H1 (cell line): Measurements from ENCODE around the gene SRPK3. TPM values are rescaled to one million over a fixed set of nuclear protein-coding genes. Genes with fewer than 3 reads are reported as not detected.

Experiments
- CTCF ChIA-PET: fragments of 300-600 bp; sonication (Branson Sonifier 250); formaldehyde crosslinking; loops from one replicate; lab custom pipeline; 2021; ENCODE audit not compliant: partially characterized antibody; lab: Charles Lee
- POLR2A ChIA-PET: fragments of 300-600 bp; sonication (Branson Sonifier 250); formaldehyde crosslinking; loops from one replicate; lab custom pipeline; 2021; ENCODE audit warnings: inconsistent platforms; ENCODE audit not compliant: partially characterized antibody; lab: Charles Lee
- DNase-seq, 2 experiments: peaks; one replicate each; pipeline versions ENCODE4 v3.0.0 to v3.0.0-alpha.2; 2010 to 2022; ENCODE audit warnings: low spot score in 2 of 2, low read depth in 1 of 2, mixed read lengths in 1 of 2
- FAIRE-seq: peaks from 2 replicates; lab custom pipeline; 2011; peaks lifted over from hg19 to GRCh38; lab: Jason Lieb, UNC
- H2AFZ ChIP-seq: 2 replicates; pipeline ENCODE4 v1.8.1; 2012; ENCODE audit warnings: low read length, inconsistent platforms
- H2AK5ac ChIP-seq: 2 replicates; pipeline ENCODE4 v1.6.1; 2013; ENCODE audit warnings: low read depth, low read length
- H2BK120ac ChIP-seq: replicated peaks from 2 replicates; pipeline ENCODE3; 2013; ENCODE audit warnings: low read depth, low read length, inconsistent platforms
- H2BK12ac ChIP-seq: 2 replicates; pipeline ENCODE4 v1.6.1; 2013; ENCODE audit warnings: low read depth, low read length
- H2BK15ac ChIP-seq: 2 replicates; pipeline ENCODE4 v1.6.1; 2013; ENCODE audit warnings: low read length
- H2BK20ac ChIP-seq: 2 replicates; pipeline ENCODE4 v1.6.1; 2013; ENCODE audit warnings: low read length
- H2BK5ac ChIP-seq: 2 replicates; pipeline ENCODE4 v1.6.1; 2013; ENCODE audit warnings: low read depth, low read length
- H3K14ac ChIP-seq: 2 replicates; pipeline ENCODE4 v1.6.1; 2013; ENCODE audit warnings: inconsistent platforms; ENCODE audit not compliant: insufficient read length
- H3K18ac ChIP-seq: 2 replicates; pipeline ENCODE4 v1.6.1; 2013; ENCODE audit warnings: low read length; ENCODE audit errors: extremely low read depth
- H3K23ac ChIP-seq: 2 replicates; pipeline ENCODE4 v1.6.1; 2013; ENCODE audit warnings: inconsistent platforms; ENCODE audit not compliant: insufficient read length
- H3K23me2 ChIP-seq: 2 replicates; pipeline ENCODE4 v1.6.1; 2013; ENCODE audit warnings: low read depth, low read length
- H3K27ac ChIP-seq: 2 replicates; pipeline ENCODE4 v1.6.1; 2011; ENCODE audit warnings: low read depth, low read length, inconsistent platforms
- H3K27me3 ChIP-seq, 4 experiments: replicated peaks in 1 of 4; 1 replicate in 1 of 4; 2 replicates in 3 of 4; pipeline versions ENCODE4 v1.6.1 to v1.8.1; 2011 to 2013; ENCODE audit warnings: low read length in 3 of 4, mild to moderate bottlenecking in 3 of 4, inconsistent platforms in 2 of 4, mixed read lengths in 2 of 4, moderate library complexity in 1 of 4; ENCODE audit not compliant: control insufficient read depth in 3 of 4, insufficient read depth in 3 of 4; ENCODE audit errors: extremely low read depth in 1 of 4
- H3K36me3 ChIP-seq, 4 experiments: 2 replicates each; pipeline versions ENCODE4 v1.6.1 to v1.8.1; 2011 to 2013; ENCODE audit warnings: mild to moderate bottlenecking in 4 of 4, low read length in 3 of 4, moderate library complexity in 2 of 4, control low read depth in 1 of 4, inconsistent platforms in 1 of 4; ENCODE audit not compliant: insufficient read depth in 4 of 4, control insufficient read depth in 2 of 4
- H3K4ac ChIP-seq: replicated peaks from 2 replicates; pipeline ENCODE3; 2013; ENCODE audit warnings: low read length, low read depth, mixed read lengths, inconsistent platforms; ENCODE audit not compliant: insufficient read length
- H3K4me1 ChIP-seq, 4 experiments: replicated peaks in 1 of 4; 1 replicate in 1 of 4; 2 replicates in 3 of 4; pipeline versions ENCODE4 v1.6.1 to v1.8.1; 2011 to 2013; ENCODE audit warnings: low read length in 3 of 4, inconsistent platforms in 2 of 4, mixed read lengths in 1 of 4; ENCODE audit not compliant: insufficient read depth in 4 of 4, control insufficient read depth in 3 of 4
- H3K4me2 ChIP-seq, 2 experiments: 2 replicates each; pipeline versions ENCODE4 v1.6.1 to v1.8.1; 2011 to 2013; ENCODE audit warnings: low read depth in 2 of 2, low read length in 2 of 2, control low read depth in 1 of 2, inconsistent platforms in 1 of 2, mild to moderate bottlenecking in 1 of 2; ENCODE audit not compliant: insufficient read depth in 1 of 2
- H3K4me3 ChIP-seq, 4 experiments: fragments of 200-600, 300-600 bp in 1 of 4; sonication (generic), shearing (Covaris generic), sonication (Bioruptor Twin) in 1 of 4; 2 replicates each; pipeline versions ENCODE4 v1.5.1 to v1.8.1; 2011 to 2016; ENCODE audit warnings: low read length in 4 of 4, low read depth in 3 of 4, control low read depth in 2 of 4, inconsistent platforms in 2 of 4, mild to moderate bottlenecking in 2 of 4, mixed read lengths in 1 of 4, moderate library complexity in 1 of 4; ENCODE audit not compliant: insufficient read depth in 2 of 4; ENCODE audit errors: extremely low read depth in 1 of 4
- H3K56ac ChIP-seq: replicated peaks from 2 replicates; pipeline ENCODE3; 2013; ENCODE audit warnings: low read depth, mild to moderate bottlenecking, mixed read lengths, low read length, inconsistent platforms; ENCODE audit not compliant: insufficient read length
- H3K79me1 ChIP-seq: 2 replicates; pipeline ENCODE4 v1.6.1; 2013; ENCODE audit warnings: low read depth, low read length, control low read depth
- H3K79me2 ChIP-seq, 2 experiments: 2 replicates each; pipeline versions ENCODE4 v1.6.1 to v1.8.1; 2012 to 2013; ENCODE audit warnings: low read length in 2 of 2, mild to moderate bottlenecking in 2 of 2, inconsistent platforms in 1 of 2; ENCODE audit not compliant: insufficient read depth in 2 of 2, control insufficient read depth in 1 of 2
- H3K9ac ChIP-seq, 4 experiments: replicated peaks in 1 of 4; 1 replicate in 1 of 4; 2 replicates in 3 of 4; pipeline versions ENCODE4 v1.6.1 to v1.8.1; 2011 to 2013; ENCODE audit warnings: low read depth in 3 of 4, low read length in 3 of 4, control low read depth in 2 of 4, mild to moderate bottlenecking in 2 of 4, moderate library complexity in 2 of 4, inconsistent platforms in 1 of 4; ENCODE audit errors: extremely low read depth in 1 of 4
- H3K9me3 ChIP-seq, 2 experiments: 2 replicates each; pipeline versions ENCODE4 v1.6.1 to v1.8.1; 2012 to 2013; ENCODE audit warnings: mild to moderate bottlenecking in 2 of 2, moderate library complexity in 2 of 2, control low read depth in 1 of 2, inconsistent platforms in 1 of 2, low read depth in 1 of 2, low read length in 1 of 2, mixed read lengths in 1 of 2; ENCODE audit not compliant: insufficient read depth in 2 of 2
- H4K20me1 ChIP-seq, 2 experiments: replicated peaks in 1 of 2; 2 replicates each; pipeline versions ENCODE3 to v1.8.1; 2011 to 2013; ENCODE audit warnings: inconsistent platforms in 2 of 2, low read length in 2 of 2, mild to moderate bottlenecking in 1 of 2; ENCODE audit not compliant: insufficient read depth in 2 of 2, control insufficient read depth in 1 of 2
- H4K5ac ChIP-seq: 2 replicates; pipeline ENCODE4 v1.6.1; 2013; ENCODE audit warnings: low read length, low read depth, mixed read lengths, inconsistent platforms; ENCODE audit not compliant: insufficient read length
- H4K8ac ChIP-seq: 2 replicates; pipeline ENCODE4 v1.8.0; 2013; ENCODE audit warnings: mild to moderate bottlenecking, moderate library complexity, low read length, inconsistent platforms; ENCODE audit not compliant: insufficient read depth; ENCODE audit errors: extremely low read depth
- H4K91ac ChIP-seq: replicated peaks from 2 replicates; pipeline ENCODE3; 2013; ENCODE audit warnings: low read length, mixed read lengths, inconsistent platforms; ENCODE audit not compliant: insufficient read length
- ASH2L ChIP-seq: fragments of 200-600, 300-600 bp; sonication (generic); IDR thresholded peaks from one replicate; pipeline ENCODE4 v1.7.1; 2017; ENCODE audit warnings: low read length
- BRCA1 ChIP-seq: IDR thresholded peaks from 2 replicates; pipeline ENCODE4 v1.6.1; 2012; ENCODE audit warnings: low read depth, low read length, improper control_type of control experiment
- CHD2 ChIP-seq: IDR thresholded peaks from 2 replicates; pipeline ENCODE4 v1.6.1; 2012; ENCODE audit warnings: low read length, improper control_type of control experiment
- GABPA ChIP-seq: IDR thresholded peaks from 2 replicates; pipeline ENCODE4 v1.6.1; 2011; ENCODE audit warnings: mild to moderate bottlenecking, low read length, moderate library complexity, borderline replicate concordance; ENCODE audit not compliant: insufficient read depth
- KDM4A ChIP-seq: IDR thresholded peaks from one replicate; pipeline ENCODE4 v1.7.1; 2012; ENCODE audit warnings: low read depth, mild to moderate bottlenecking, moderate library complexity, low read length, inconsistent platforms; ENCODE audit not compliant: severe bottlenecking
- SIRT6 ChIP-seq: IDR thresholded peaks from one replicate; pipeline ENCODE4 v1.7.1; 2012; ENCODE audit warnings: low read length, inconsistent platforms
- YY1 ChIP-seq: IDR thresholded peaks from 2 replicates; pipeline ENCODE4 v1.6.1; 2011; ENCODE audit warnings: low read depth, mild to moderate bottlenecking, low read length
- WGBS, 2 experiments: shearing (Covaris generic) in 1 of 2; methylation state at CpG; one replicate each; pipeline versions ENCODE4 v1.1.6 to v1.1.7; 2013 to 2015; ENCODE audit warnings: low lambda C conversion rate in 2 of 2, mixed read lengths in 2 of 2, inconsistent platforms in 1 of 2, low coverage in 1 of 2, missing lambda C conversion rate in 1 of 2; ENCODE audit not compliant: insufficient replicate concordance in 2 of 2, insufficient coverage in 1 of 2, insufficient read length in 1 of 2; ENCODE audit errors: extremely low coverage in 1 of 2, missing lambda C conversion rate in 1 of 2; 5-methylcytosine and 5-hydroxymethylcytosine counted together
- polyA plus RNA-seq, 7 experiments: library from polyadenylated mRNA; depleted of rRNA in 3 of 7; stranded (reverse) in 5 of 7; unstranded in 2 of 7; fragments of >200 nt in 5 of 7; fragments of 200-250 nt in 2 of 7; gene quantifications; 1 replicate in 5 of 7; 2 replicates in 1 of 7; 4 replicates in 1 of 7; pipeline versions ENCODE4 v1.2.1 to v1.2.3, GENCODE V29; 2011 to 2013; ENCODE audit warnings: missing spikeins in 2 of 7, mixed read lengths in 2 of 7
- total RNA-seq: library from RNA; stranded (reverse); fragmentation: NEBNext Ultra II Directional; extraction: Animal tissue kit (Norgen Biotek cat#: 25700); gene quantifications from 2 replicates; pipeline ENCODE4 v1.2.1, GENCODE V29; 2021

SRPK3 gene
- total and polyA plus RNA-seq, 2 of the 8 experiments (the other 6 are each of a cell fraction or from before 2014, with no cell fraction given) = not detected

GRCh38 chrX:153734871-153735270, 46.0 kb upstream of the SRPK3 start:
- Histone ChIP-seq H3K36me3 (no peaks in the 10 kb centered on the region), H2AK5ac (no peak overlapping the region), H4K20me1 (no peaks in the 10 kb centered on the region), H3K27ac (no peak overlapping the region), H2BK15ac (no peak overlapping the region), H2AFZ (no peak overlapping the region), H4K8ac (no peak overlapping the region), H3K14ac (no peak overlapping the region), H3K18ac (no peak overlapping the region), H2BK20ac (no peak overlapping the region), H3K23me2 (no peaks in the 10 kb centered on the region), H3K79me1 (no peaks in the 10 kb centered on the region), H4K91ac (no peak overlapping the region), H3K27me3 (no peaks in the 10 kb centered on the region), H3K4me2 (no peak overlapping the region), H2BK5ac (no peak overlapping the region), H4K5ac (no peak overlapping the region), H3K4ac (no peak overlapping the region), H2BK12ac (no peak overlapping the region), H2BK120ac (no peak overlapping the region), H3K79me2 (no peaks in the 10 kb centered on the region), H3K9me3 (no peaks in the 10 kb centered on the region), H3K4me3 (no peak overlapping the region), H3K23ac (no peak overlapping the region), H3K56ac (no peak overlapping the region), H3K4me1 (peaks cover 0 to 4% (median 0%) of the 10 kb centered on the region in 4 experiments; a peak in 3 of 7 replicates), H3K9ac (no peak overlapping the region)
- FAIRE-seq = no peak
- no peak for TF ChIP-seq SIRT6
- TF ChIP-seq BRCA1 = no peak
- no peak for TF ChIP-seq KDM4A
- no peak for TF ChIP-seq ASH2L
- TF ChIP-seq CHD2 = no peak
- TF ChIP-seq YY1 = no peak
- TF ChIP-seq GABPA = no peak
- POLR2A ChIA-PET = interaction anchor here (0.7 to 2.4 kb wide), 2 partner anchors 15 to 75 kb away, joined by 5 read pairs; no protein-coding TSS in a partner anchor
- CTCF ChIA-PET = interaction anchor here (1.2 kb wide), 1 partner anchor 28 kb away, joined by 3 read pairs; no protein-coding TSS in a partner anchor
- 83% methylated on average over 2 of the region's 2 CpGs; no CpG with 5 or more reads in 1 of the 2 experiments for WGBS, 2 experiments
- DNase-seq = no peak
